MM.1S (cell line): ENCODE measurements around the gene LOX.

Source experiments
- CTCF ChIP-seq: fragments of 300-600 bp; sonication (generic); IDR thresholded peaks from 2 replicates; pipeline ENCODE4 v1.5.1; 2016; ENCODE audit warnings: antibody characterized with exemption, low read length, mixed read lengths
- EZH2 ChIP-seq: fragments of 300-600 bp; sonication (generic); optimal IDR thresholded peaks from 2 replicates; pipeline ENCODE3; 2017; ENCODE audit warnings: low read depth, mild to moderate bottlenecking, antibody characterized with exemption, low read length, mixed read lengths

GRCh38 chr5:122073018-122073417 lies 5.0 kb downstream of the LOX start:
- TF ChIP-seq EZH2 (no peak), CTCF (no peak)
